Left lung (tissue), 10 donors: ENCODE measurements around the gene PLEKHA7. TPM values are rescaled to one million over a fixed set of nuclear protein-coding genes. Genes with fewer than 3 reads are reported as not detected.
"Not testable (repeated sequence)": the region's sequence is repeated elsewhere in the genome, so short reads cannot be mapped to it uniquely, and the experiment has no call there.

ENCODE experiments used
- ATAC-seq: fragments of 200-7000 bp; cut with Tn5 transposase; one replicate; pipeline ENCODE4 v1.9.1; 2020; ENCODE audit warnings: moderate library complexity
- DNase-seq, 4 donors: peaks; one replicate each; pipeline ENCODE4 v3.0.0-alpha.2; 2013 to 2020
- H3K27ac ChIP-seq, 2 donors: fragments of 200-600 bp; sonication (generic) in 1 of 2; one replicate each; pipeline versions ENCODE4 v1.5.0 to v1.8.0; 2020 to 2021
- H3K27me3 ChIP-seq, 2 donors: fragments of 200-600 bp; sonication (generic) in 1 of 2; one replicate each; pipeline versions ENCODE4 v1.5.0 to v1.8.0; 2020 to 2021
- H3K36me3 ChIP-seq, 2 donors: fragments of 200-600 bp; sonication (generic) in 1 of 2; one replicate each; pipeline versions ENCODE4 v1.5.0 to v1.8.0; 2020 to 2021
- H3K4me1 ChIP-seq, 2 donors: fragments of 200-600 bp; one replicate each; pipeline ENCODE4 v1.8.0; 2021
- H3K4me3 ChIP-seq, 2 donors: fragments of 200-600 bp; sonication (generic) in 1 of 2; one replicate each; pipeline versions ENCODE4 v1.5.0 to v1.8.0; 2020 to 2021; ENCODE audit warnings: mild to moderate bottlenecking in 1 of 2
- H3K9me3 ChIP-seq, 2 donors: fragments of 200-600 bp; sonication (generic) in 1 of 2; one replicate each; pipeline versions ENCODE4 v1.5.0 to v1.8.0; 2020 to 2021
- intact Hi-C, 2 donors: fragments of 100-400 bp; cut with DNase I; formaldehyde crosslinking; loops; one replicate each; pipeline versions ENCODE4 v1.11.2 to v1.14.2; 2022
- polyA plus RNA-seq, 6 donors: library from polyadenylated mRNA; unstranded; fragments of 120-200 nt; gene quantifications; one replicate each; pipeline ENCODE4 v1.2.1, GENCODE V29; 2013; ENCODE audit not compliant: insufficient read length in 6 of 6
- total RNA-seq, 2 donors: library from RNA; stranded (reverse); fragmentation: NEBNext Ultra II Directional; extraction: Animal tissue kit (Norgen Biotek cat#: 25700); gene quantifications; one replicate each; pipeline ENCODE4 v1.2.1, GENCODE V29; 2021
- TF ChIP-seq, protein P1 (sequence below), 2 donors: fragments of 200-600 bp; sonication (generic) in 1 of 2; IDR thresholded peaks; one replicate each; pipeline versions ENCODE4 v1.5.0 to v1.8.0; 2021; ENCODE audit warnings: antibody characterized with exemption in 2 of 2
- donor health status: DM: no; HTN: yes; CAD: no.
- donor health status: DM: no; HTN: no; CAD: no.

The PLEKHA7 gene
- total and polyA plus RNA-seq, 8 donors: 24.4 to 33.7 (median 29.6) TPM

DNA sequence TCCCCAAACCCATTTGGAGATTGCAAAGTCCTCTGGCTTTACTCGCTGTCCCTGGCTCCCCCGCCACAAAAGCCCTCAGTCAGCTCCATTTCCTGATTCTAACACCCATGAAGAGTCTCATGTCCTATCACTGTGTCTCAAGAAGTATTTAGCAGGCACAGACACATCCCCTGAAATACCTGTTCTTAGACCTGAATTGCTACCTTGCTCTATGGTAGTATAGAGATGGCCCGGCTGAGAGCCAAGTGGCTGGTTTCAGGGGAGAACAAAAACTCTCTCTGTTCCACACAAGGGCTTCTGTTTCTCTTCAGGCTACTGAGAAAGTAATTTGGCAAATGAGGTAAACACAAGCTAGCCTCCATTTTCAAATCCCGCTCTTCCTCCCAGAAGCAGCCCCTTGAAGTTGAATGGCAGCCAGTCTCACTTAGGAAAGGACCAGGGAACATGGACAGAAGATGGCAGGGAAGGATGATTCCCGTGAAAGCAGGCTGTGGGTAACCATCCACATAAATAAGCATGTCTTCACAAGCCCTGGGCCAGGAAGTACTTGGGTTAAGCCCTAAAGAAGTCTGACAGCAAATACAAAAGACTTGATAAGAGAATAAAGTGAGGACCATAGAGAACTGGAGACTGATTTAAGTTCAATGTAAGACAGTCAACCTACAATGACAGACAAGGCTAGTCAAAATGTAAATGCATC lies 138.0 kb downstream of the PLEKHA7 start:
- no peaks in the 10 kb centered on the region for H3K9me3 ChIP-seq
- ATAC-seq: no peak
- intact Hi-C loops: no loop called here
- peaks cover 0 to 7% of the 10 kb centered on the region in 2 donors for H3K4me1 ChIP-seq
- H3K36me3 ChIP-seq: no peaks in the 10 kb centered on the region
- TF ChIP-seq, protein P1, sequence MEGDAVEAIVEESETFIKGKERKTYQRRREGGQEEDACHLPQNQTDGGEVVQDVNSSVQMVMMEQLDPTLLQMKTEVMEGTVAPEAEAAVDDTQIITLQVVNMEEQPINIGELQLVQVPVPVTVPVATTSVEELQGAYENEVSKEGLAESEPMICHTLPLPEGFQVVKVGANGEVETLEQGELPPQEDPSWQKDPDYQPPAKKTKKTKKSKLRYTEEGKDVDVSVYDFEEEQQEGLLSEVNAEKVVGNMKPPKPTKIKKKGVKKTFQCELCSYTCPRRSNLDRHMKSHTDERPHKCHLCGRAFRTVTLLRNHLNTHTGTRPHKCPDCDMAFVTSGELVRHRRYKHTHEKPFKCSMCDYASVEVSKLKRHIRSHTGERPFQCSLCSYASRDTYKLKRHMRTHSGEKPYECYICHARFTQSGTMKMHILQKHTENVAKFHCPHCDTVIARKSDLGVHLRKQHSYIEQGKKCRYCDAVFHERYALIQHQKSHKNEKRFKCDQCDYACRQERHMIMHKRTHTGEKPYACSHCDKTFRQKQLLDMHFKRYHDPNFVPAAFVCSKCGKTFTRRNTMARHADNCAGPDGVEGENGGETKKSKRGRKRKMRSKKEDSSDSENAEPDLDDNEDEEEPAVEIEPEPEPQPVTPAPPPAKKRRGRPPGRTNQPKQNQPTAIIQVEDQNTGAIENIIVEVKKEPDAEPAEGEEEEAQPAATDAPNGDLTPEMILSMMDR (IDR thresholded peaks at IDR 0.05): no peak
- no peak for DNase-seq
- no peaks in the 10 kb centered on the region for H3K27me3 ChIP-seq
- H3K4me3 ChIP-seq: no peak overlapping the region
- H3K27ac ChIP-seq: no peak overlapping the region

DNA sequence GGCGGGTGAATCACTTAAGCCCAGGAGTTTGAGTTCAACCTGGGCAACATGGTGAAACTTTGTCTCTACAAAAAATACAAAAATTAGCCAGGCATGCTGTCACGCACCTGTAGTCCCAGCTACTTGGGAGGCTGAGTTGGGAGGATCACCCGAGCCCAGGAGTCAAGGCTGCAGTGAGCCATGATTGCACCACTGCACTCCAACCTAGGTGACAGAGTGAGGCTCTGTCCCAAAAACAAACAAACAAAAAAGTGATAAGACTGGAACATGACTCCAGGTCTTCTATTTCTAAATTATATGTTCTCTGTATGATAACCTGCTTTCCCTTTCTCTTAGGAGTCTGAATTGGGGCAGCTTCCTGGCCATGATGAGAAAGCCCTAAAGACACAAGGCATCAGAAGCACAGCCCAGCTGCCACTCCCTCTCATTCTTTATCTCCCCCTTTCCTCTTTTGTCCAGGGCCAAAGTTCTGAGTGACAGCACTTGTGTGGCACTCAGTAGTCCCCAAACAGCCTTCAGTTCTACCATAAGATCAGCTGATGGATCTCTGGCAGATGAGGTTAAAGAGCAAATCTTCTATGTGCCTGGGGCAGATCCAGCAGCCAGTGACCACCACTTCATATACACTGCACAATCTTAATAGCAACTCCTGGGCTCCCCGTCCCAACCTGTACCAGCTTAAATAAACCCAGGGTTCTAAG lies 139.8 kb downstream of the PLEKHA7 start:
- Histone ChIP-seq H3K36me3 (no peaks in the 10 kb centered on the region), H3K4me1 (no peaks in the 10 kb centered on the region), H3K9me3 (no peaks in the 10 kb centered on the region), H3K27me3 (no peaks in the 10 kb centered on the region), H3K4me3 (no peak overlapping the region), H3K27ac (no peak overlapping the region)
- ATAC-seq (no peak), DNase-seq (no peak)
- intact Hi-C loops: no loop called here
- TF ChIP-seq, protein P1 (IDR thresholded peaks at IDR 0.05): no peak

DNA sequence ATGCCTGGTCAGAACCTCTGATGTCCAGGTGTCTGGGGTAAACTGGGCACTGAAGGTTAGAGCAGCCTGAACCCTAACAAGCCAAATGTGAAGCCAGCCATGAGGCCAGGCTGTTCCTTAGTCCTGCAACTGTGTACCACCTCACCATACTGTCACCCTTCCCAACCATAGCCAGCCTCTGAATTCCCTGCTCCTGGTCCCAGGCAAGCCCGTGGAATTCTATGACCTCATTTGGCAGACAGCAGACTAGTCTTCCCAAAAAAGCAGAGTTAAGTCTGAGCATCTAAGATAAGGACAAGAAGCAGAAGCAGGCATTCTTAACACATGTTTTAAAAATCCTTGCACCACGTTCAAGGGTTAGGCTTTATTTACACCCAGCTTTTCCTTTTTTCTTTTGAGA lies 140.9 kb downstream of the PLEKHA7 start:
- no peak for ATAC-seq
- Histone ChIP-seq H3K27ac (no peak overlapping the region), H3K27me3 (no peaks in the 10 kb centered on the region), H3K4me3 (no peak overlapping the region), H3K36me3 (no peaks in the 10 kb centered on the region), H3K9me3 (no peaks in the 10 kb centered on the region), H3K4me1 (no peaks in the 10 kb centered on the region)
- TF ChIP-seq, protein P1 (IDR thresholded peaks at IDR 0.05): no peak
- DNase-seq: no peak
- intact Hi-C loops: no loop called here

DNA sequence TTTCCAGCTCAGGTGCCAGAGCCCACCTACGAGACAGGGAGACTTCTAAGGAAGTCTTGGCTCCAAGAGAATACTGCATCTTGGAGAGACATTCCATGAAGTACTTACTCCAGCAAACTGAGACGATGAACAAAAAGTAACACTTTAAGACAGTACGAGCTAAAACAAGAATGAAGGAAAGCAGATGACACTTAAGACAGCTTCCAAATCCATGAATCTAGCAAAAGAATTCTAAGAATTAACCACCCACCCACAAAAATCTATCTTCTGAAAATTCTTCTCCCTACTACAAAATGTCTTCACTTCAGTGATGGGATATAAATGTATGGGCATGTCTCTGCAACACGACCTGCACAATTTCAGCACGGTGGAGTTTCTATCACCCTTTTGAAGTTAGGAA lies 142.8 kb downstream of the PLEKHA7 start:
- DNase-seq (no peak), ATAC-seq (no peak)
- Histone ChIP-seq H3K4me1 (no peaks in the 10 kb centered on the region), H3K27ac (no peak overlapping the region), H3K9me3 (no peaks in the 10 kb centered on the region), H3K4me3 (no peak overlapping the region), H3K27me3 (no peaks in the 10 kb centered on the region), H3K36me3 (no peaks in the 10 kb centered on the region)
- intact Hi-C loops: no loop called here
- TF ChIP-seq, protein P1 (IDR thresholded peaks at IDR 0.05): no peak

DNA sequence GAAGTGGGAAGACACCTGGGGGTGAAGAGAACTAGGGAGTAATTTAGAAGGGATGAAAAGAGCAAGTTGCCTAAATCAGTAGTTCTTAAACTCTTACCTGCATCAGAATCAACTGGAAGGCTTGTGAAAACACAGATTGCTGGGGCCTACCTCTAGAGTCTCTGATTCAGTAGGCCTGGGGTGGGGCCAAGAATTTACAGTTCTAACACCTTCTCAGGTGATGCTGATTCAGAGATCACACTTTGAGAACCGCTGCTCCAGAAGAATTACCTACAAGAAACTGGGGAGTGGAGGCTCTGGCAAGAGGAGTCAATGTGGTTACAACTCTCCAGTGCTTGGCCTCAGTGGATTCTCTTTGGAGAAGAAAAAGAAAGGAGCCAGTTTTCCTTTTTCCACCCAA lies 147.1 kb downstream of the PLEKHA7 start:
- DNase-seq (no peak), ATAC-seq (no peak)
- Histone ChIP-seq H3K27me3 (no peaks in the 10 kb centered on the region), H3K36me3 (no peaks in the 10 kb centered on the region), H3K4me1 (no peaks in the 10 kb centered on the region), H3K9me3 (no peaks in the 10 kb centered on the region), H3K4me3 (no peak overlapping the region), H3K27ac (no peak overlapping the region)
- intact Hi-C loops: no loop called here
- TF ChIP-seq, protein P1 (IDR thresholded peaks at IDR 0.05): no peak

DNA sequence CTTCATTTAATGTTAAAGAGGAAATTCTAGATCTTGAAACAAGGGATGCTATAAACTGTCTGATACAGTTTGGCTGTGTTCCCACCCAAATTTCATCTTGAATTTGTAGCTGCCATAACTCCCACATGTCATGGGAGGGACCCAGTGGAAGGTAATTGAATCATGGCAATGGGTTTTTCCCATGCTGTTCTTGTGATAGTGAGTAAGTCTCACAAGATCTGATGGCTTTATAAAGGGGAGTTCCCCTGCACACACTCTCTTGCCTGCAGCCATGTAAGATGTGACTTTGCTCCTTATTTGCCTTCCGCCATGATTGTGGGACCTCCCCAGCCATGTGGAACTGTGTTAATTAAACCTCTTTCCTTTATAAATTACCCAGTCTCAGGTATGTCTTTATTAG lies 149.8 kb downstream of the PLEKHA7 start:
- H3K36me3 ChIP-seq, H3K27ac ChIP-seq, DNase-seq, H3K4me3 ChIP-seq, H3K27me3 ChIP-seq, H3K4me1 ChIP-seq, ATAC-seq, intact Hi-C loops, H3K9me3 ChIP-seq: not testable (repeated sequence)
